Panc1 (cell line): ENCODE results near the gene MED12L. TPM values are rescaled to one million over a fixed set of nuclear protein-coding genes. Genes with fewer than 3 reads are reported as not detected.
"Not testable (repeated sequence)": the region's sequence is repeated elsewhere in the genome, so short reads cannot be mapped to it uniquely, and the experiment has no call there.

Source experiments
- ATAC-seq: fragments of 200-7000 bp; cut with Tn5 transposase; 2 replicates; pipeline ENCODE4 v1.9.1; 2020; ENCODE audit warnings: mild to moderate bottlenecking, moderate library complexity
- BruUV-seq: library from RNA; stranded (reverse); fragments of 400-500 nt; replicated peaks from 2 replicates; lab custom pipeline; 2021; lab: Mats Ljungman, UMichigan
- CTCF ChIA-PET: fragments of 300-600 bp; sonication (Branson Sonifier 250); formaldehyde crosslinking; loops from one replicate; lab custom pipeline; 2022; ENCODE audit warnings: antibody characterized with exemption; lab: Charles Lee
- POLR2A ChIA-PET: fragments of 300-600 bp; sonication (Branson Sonifier 250); formaldehyde crosslinking; loops from one replicate; lab custom pipeline; 2022; ENCODE audit warnings: antibody characterized with exemption; lab: Charles Lee
- DNase-seq: peaks from one replicate; pipeline ENCODE4 v3.0.0-alpha.2; 2010; ENCODE audit warnings: low read depth, low spot score
- H3K27ac ChIP-seq: 2 replicates; pipeline ENCODE4 v1.5.1; 2011; ENCODE audit warnings: mild to moderate bottlenecking, low read length, inconsistent platforms
- H3K27me3 ChIP-seq: fragments of 200-500 bp; sonication (Bioruptor generic); 2 replicates; pipeline ENCODE4 v1.6.0; 2014; ENCODE audit warnings: low read length, inconsistent platforms; ENCODE audit not compliant: control insufficient read depth, insufficient read depth
- H3K36me3 ChIP-seq: fragments of 200-500 bp; sonication (Bioruptor generic); 2 replicates; pipeline ENCODE4 v1.5.1; 2014; ENCODE audit warnings: inconsistent platforms, mild to moderate bottlenecking, low read length, moderate library complexity; ENCODE audit not compliant: control insufficient read depth, insufficient read depth
- H3K4me1 ChIP-seq: 2 replicates; pipeline ENCODE4 v1.5.1; 2011; ENCODE audit warnings: inconsistent platforms, mild to moderate bottlenecking, low read length, moderate library complexity; ENCODE audit not compliant: control insufficient read depth, insufficient read depth
- H3K4me3 ChIP-seq, 2 experiments: 2 replicates each; pipeline ENCODE4 v1.5.1; 2011 to 2012; ENCODE audit warnings: low read depth in 2 of 2, low read length in 2 of 2, mild to moderate bottlenecking in 2 of 2, inconsistent platforms in 1 of 2, moderate library complexity in 1 of 2
- H3K9me3 ChIP-seq: fragments of 200-500 bp; sonication (Bioruptor generic); 2 replicates; pipeline ENCODE4 v1.5.1; 2014; ENCODE audit warnings: low read depth, mild to moderate bottlenecking, inconsistent platforms, low read length, moderate library complexity; ENCODE audit not compliant: control insufficient read depth, insufficient read depth
- POLR2AphosphoS5 ChIP-seq: IDR thresholded peaks from 2 replicates; pipeline ENCODE4 v1.6.1; 2012; ENCODE audit warnings: mild to moderate bottlenecking, low read depth, low read length, moderate library complexity
- SIN3A ChIP-seq: IDR thresholded peaks from 2 replicates; pipeline ENCODE4 v1.6.1; 2012; ENCODE audit warnings: low read depth, mild to moderate bottlenecking, low read length, moderate library complexity, borderline replicate concordance; ENCODE audit not compliant: insufficient read depth
- TCF7L2 ChIP-seq: IDR thresholded peaks from 2 replicates; pipeline ENCODE4 v1.6.1; 2011; ENCODE audit warnings: mild to moderate bottlenecking, low read depth, low read length, inconsistent platforms
- in situ Hi-C: cut with HindIII; loops from 2 replicates; pipeline ENCODE4 v1.10.0; 2016; ENCODE audit warnings: low sequenced_read_pairs, low pct_unique_long_range_greater_than_20kb
- intact Hi-C: fragments of 100-400 bp; cut with micrococcal nuclease; formaldehyde crosslinking; loops from one replicate; pipeline ENCODE4 v1.10.0; 2022; ENCODE audit not compliant: unreplicated experiment
- total RNA-seq: library from RNA; stranded (reverse); gene quantifications from one replicate; pipeline ENCODE4 v1.2.1, GENCODE V29; 2021; ENCODE audit not compliant: unreplicated experiment
- TF ChIP-seq, protein P1 (sequence below): fragments of 450-650 bp; IDR thresholded peaks from 2 replicates; pipeline ENCODE4 v1.5.1; 2017; ENCODE audit warnings: mild to moderate bottlenecking
- TF ChIP-seq, protein P2 (sequence below), 2 experiments: IDR thresholded peaks; 2 replicates each; pipeline ENCODE4 v1.6.1; 2011 to 2012; ENCODE audit warnings: low read depth in 2 of 2, control low read depth in 1 of 2, low read length in 1 of 2, mild to moderate bottlenecking in 1 of 2, moderate library complexity in 1 of 2; ENCODE audit not compliant: insufficient read depth in 1 of 2

The MED12L gene
- total RNA-seq, 1 experiment from 2014 or later = 2.8 TPM

DNA sequence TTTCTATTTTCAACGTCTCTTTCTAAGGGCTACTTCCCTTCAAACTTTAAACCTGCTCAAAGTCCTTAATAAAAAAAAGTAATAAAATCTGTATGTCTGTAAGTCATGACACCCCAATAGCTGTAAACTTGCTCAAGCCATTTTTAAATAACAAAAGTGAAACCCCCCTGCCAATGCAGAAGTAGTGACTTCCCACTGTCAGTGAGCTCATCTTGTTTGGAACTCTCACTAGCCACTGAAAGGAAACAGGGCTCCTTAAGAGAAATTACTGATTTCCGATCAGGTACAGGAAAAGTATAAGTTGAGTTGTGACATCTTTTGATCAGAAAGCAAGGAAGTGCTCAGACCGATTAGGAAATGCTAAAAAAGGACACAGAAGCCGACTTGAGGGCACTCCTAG, 145.2 kb downstream of the MED12L start:
- intact Hi-C loops (no loop called here), in situ Hi-C loops (no loop called here)
- no TSS peak for BruUV-seq
- no peak overlapping the region for H3K4me3 ChIP-seq
- TF ChIP-seq, protein P1, sequence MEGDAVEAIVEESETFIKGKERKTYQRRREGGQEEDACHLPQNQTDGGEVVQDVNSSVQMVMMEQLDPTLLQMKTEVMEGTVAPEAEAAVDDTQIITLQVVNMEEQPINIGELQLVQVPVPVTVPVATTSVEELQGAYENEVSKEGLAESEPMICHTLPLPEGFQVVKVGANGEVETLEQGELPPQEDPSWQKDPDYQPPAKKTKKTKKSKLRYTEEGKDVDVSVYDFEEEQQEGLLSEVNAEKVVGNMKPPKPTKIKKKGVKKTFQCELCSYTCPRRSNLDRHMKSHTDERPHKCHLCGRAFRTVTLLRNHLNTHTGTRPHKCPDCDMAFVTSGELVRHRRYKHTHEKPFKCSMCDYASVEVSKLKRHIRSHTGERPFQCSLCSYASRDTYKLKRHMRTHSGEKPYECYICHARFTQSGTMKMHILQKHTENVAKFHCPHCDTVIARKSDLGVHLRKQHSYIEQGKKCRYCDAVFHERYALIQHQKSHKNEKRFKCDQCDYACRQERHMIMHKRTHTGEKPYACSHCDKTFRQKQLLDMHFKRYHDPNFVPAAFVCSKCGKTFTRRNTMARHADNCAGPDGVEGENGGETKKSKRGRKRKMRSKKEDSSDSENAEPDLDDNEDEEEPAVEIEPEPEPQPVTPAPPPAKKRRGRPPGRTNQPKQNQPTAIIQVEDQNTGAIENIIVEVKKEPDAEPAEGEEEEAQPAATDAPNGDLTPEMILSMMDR = no peak
- TF ChIP-seq SIN3A = no peak
- TF ChIP-seq TCF7L2 = no peak
- TF ChIP-seq POLR2AphosphoS5 = no peak
- TF ChIP-seq, protein P2, sequence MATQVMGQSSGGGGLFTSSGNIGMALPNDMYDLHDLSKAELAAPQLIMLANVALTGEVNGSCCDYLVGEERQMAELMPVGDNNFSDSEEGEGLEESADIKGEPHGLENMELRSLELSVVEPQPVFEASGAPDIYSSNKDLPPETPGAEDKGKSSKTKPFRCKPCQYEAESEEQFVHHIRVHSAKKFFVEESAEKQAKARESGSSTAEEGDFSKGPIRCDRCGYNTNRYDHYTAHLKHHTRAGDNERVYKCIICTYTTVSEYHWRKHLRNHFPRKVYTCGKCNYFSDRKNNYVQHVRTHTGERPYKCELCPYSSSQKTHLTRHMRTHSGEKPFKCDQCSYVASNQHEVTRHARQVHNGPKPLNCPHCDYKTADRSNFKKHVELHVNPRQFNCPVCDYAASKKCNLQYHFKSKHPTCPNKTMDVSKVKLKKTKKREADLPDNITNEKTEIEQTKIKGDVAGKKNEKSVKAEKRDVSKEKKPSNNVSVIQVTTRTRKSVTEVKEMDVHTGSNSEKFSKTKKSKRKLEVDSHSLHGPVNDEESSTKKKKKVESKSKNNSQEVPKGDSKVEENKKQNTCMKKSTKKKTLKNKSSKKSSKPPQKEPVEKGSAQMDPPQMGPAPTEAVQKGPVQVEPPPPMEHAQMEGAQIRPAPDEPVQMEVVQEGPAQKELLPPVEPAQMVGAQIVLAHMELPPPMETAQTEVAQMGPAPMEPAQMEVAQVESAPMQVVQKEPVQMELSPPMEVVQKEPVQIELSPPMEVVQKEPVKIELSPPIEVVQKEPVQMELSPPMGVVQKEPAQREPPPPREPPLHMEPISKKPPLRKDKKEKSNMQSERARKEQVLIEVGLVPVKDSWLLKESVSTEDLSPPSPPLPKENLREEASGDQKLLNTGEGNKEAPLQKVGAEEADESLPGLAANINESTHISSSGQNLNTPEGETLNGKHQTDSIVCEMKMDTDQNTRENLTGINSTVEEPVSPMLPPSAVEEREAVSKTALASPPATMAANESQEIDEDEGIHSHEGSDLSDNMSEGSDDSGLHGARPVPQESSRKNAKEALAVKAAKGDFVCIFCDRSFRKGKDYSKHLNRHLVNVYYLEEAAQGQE (IDR thresholded peaks at IDR 0.05; ENCODE audit: insufficient read depth in 1 of 2, low read depth in 2 of 2, low read length in 1 of 2) = no peak
- H3K36me3 ChIP-seq = no peaks in the 10 kb centered on the region
- H3K27me3 ChIP-seq = no peaks in the 10 kb centered on the region
- no peaks in the 10 kb centered on the region for H3K9me3 ChIP-seq
- DNase-seq (no peak), ATAC-seq (no peak)
- ChIA-PET POLR2A (no interaction called here), CTCF (no interaction called here)
- no peaks in the 10 kb centered on the region for H3K4me1 ChIP-seq
- H3K27ac ChIP-seq = no peak overlapping the region

DNA sequence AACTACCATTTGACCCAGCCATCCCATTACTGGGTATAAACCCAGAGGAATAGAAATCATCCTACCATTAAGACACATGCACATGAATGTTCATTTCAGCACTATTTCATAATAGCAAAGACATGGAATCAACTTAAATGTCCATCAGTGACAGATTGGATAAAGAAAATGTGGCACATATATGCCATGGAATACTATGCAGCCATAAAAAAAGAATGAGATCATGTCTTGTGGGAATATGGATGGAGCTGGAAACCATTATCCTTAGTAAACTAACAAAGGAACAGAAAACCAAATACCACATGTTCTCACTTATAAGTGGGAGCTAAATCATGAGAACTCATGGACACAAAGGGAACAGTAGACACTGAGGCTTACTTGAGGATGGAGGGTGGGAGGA, 146.9 kb downstream of the MED12L start:
- CTCF ChIA-PET, intact Hi-C loops, BruUV-seq, ATAC-seq, H3K36me3 ChIP-seq, DNase-seq, POLR2A ChIA-PET, H3K27me3 ChIP-seq, H3K9me3 ChIP-seq, H3K4me1 ChIP-seq, H3K27ac ChIP-seq, in situ Hi-C loops, H3K4me3 ChIP-seq: not testable (repeated sequence)

DNA sequence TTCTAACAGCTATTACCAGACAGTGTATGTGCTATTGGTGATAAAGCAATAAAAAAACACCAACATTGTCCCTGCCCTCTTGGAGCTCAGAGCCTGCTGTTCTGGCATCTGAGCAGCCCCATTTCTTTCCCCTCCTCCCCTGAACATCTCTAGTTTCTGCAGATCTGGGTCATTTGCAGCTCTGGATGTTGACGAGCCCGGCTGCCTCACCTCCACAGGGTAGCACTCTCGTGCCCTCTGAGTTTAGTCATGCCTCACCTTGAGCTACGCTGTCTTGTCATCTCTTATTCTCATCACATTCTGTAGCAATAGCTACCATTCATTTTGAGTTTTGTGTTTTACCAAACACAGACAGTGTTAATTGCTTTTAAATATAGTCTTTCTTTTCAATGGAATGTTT, 147.5 kb downstream of the MED12L start:
- ATAC-seq = no peak
- CTCF ChIA-PET = no interaction called here
- Histone ChIP-seq H3K36me3 (no peaks in the 10 kb centered on the region), H3K27ac (no peak overlapping the region), H3K4me1 (no peaks in the 10 kb centered on the region), H3K4me3 (no peak overlapping the region), H3K27me3 (no peaks in the 10 kb centered on the region), H3K9me3 (no peaks in the 10 kb centered on the region)
- TF ChIP-seq, protein P1 = no peak
- TF ChIP-seq POLR2AphosphoS5 = no peak
- TF ChIP-seq SIN3A = no peak
- TF ChIP-seq TCF7L2 = no peak
- TF ChIP-seq, protein P2 (IDR thresholded peaks at IDR 0.05; ENCODE audit: insufficient read depth in 1 of 2, low read depth in 2 of 2, low read length in 1 of 2) = no peak
- POLR2A ChIA-PET = no interaction called here
- intact Hi-C loops (no loop called here), in situ Hi-C loops (no loop called here)
- DNase-seq = no peak
- no TSS peak for BruUV-seq
